Stomach (tissue), 9 donors: ENCODE results near the gene STN1. TPM values are rescaled to one million over a fixed set of nuclear protein-coding genes. Genes with fewer than 3 reads are reported as not detected.

ENCODE experiments used
- DNase-seq, 2 donors: peaks; one replicate each; pipeline versions ENCODE4 v3.0.0 to v3.0.0-alpha.2; 2013 to 2019
- H3K27ac ChIP-seq, 5 donors: fragments of 200-600 bp in 4 of 5; sonication (generic) in 4 of 5; one replicate each; pipeline ENCODE4 v1.5.1; 2013 to 2019; ENCODE audit warnings: mild to moderate bottlenecking in 1 of 5, moderate library complexity in 1 of 5
- H3K27me3 ChIP-seq, 3 donors: fragments of 200-600 bp; sonication (generic); one replicate each; pipeline ENCODE4 v1.5.1; 2017 to 2019; ENCODE audit warnings: mixed run types in 1 of 3
- H3K36me3 ChIP-seq, 4 donors: fragments of 200-600 bp; sonication (generic); 1 replicate in 3 of 4; 2 replicates in 1 of 4; pipeline ENCODE4 v1.5.1; 2016 to 2019
- H3K4me1 ChIP-seq, 4 donors: fragments of 200-600 bp; sonication (generic); one replicate each; pipeline ENCODE4 v1.5.1; 2016 to 2019
- H3K4me3 ChIP-seq, 4 donors: fragments of 200-600 bp; sonication (generic) in 3 of 4; one replicate each; pipeline ENCODE4 v1.5.1; 2016 to 2019; ENCODE audit warnings: mild to moderate bottlenecking in 1 of 4
- H3K9me3 ChIP-seq, 4 donors: fragments of 200-600 bp; sonication (generic); one replicate each; pipeline ENCODE4 v1.5.1; 2016 to 2019
- CTCF ChIP-seq, 7 experiments: fragments of 450-650 bp in 4 of 7; fragments of 200-600 bp in 3 of 7; sonication (generic) in 3 of 7; IDR thresholded peaks; one replicate each; pipeline ENCODE4 v1.5.1; 2016 to 2019; ENCODE audit warnings: antibody characterized with exemption in 7 of 7, control low read depth in 2 of 7, mild to moderate bottlenecking in 1 of 7
- EP300 ChIP-seq: sonication (generic); formaldehyde crosslinking; IDR thresholded peaks from one replicate; pipeline ENCODE4 v1.6.1; 2017; ENCODE audit warnings: antibody characterized with exemption
- POLR2A ChIP-seq, 4 donors: fragments of 450-650 bp; IDR thresholded peaks; one replicate each; pipeline ENCODE4 v1.6.1; 2016; ENCODE audit warnings: antibody characterized with exemption in 4 of 4, control low read depth in 2 of 4, mild to moderate bottlenecking in 1 of 4, moderate library complexity in 1 of 4
- POLR2AphosphoS5 ChIP-seq, 3 donors: sonication (generic); formaldehyde crosslinking; IDR thresholded peaks; one replicate each; pipeline ENCODE4 v1.6.1; 2016; ENCODE audit warnings: antibody characterized with exemption in 3 of 3
- WGBS, 5 donors: extraction: QIAGEN DNeasy Blood & Tissue Kit in 3 of 5; methylation state at CpG; one replicate each; pipeline versions ENCODE4 v1.1.5 to v1.1.7; 2013 to 2018; 5-methylcytosine and 5-hydroxymethylcytosine counted together
- intact Hi-C: fragments of 100-400 bp; cut with DNase I; formaldehyde crosslinking; loops from one replicate; pipeline ENCODE4 v1.15.1; 2023; ENCODE audit warnings: low total_unique reads
- polyA plus RNA-seq, 3 donors: library from polyadenylated mRNA; stranded (reverse); fragments of 200-250 nt; gene quantifications; one replicate each; pipeline ENCODE4 v1.2.3, GENCODE V29; 2013
- total RNA-seq, 5 donors: library from RNA; depleted of rRNA; stranded (reverse); fragments of >200 nt; gene quantifications; one replicate each; pipeline versions ENCODE4 v1.1.0 to v1.2.3, GENCODE V29; 2014 to 2016
- donor health status: healthy with polysubstance abuse.
- donor health status: Bipolar disorder and iron deficiency.
- donor health status: healthy.

Gene STN1
- total and polyA plus RNA-seq, 8 donors: 0.45 to 41.1 (median 20.5) TPM

- Histone ChIP-seq H3K27ac (no peak overlapping the region), H3K9me3 (no peaks in the 10 kb centered on the region), H3K4me1 (peaks cover 31 to 73% (median 50%) of the 10 kb centered on the region in 4 donors), H3K36me3 (no peaks in the 10 kb centered on the region), H3K27me3 (no peaks in the 10 kb centered on the region), H3K4me3 (no peak overlapping the region)
- DNase-seq: no peak
- intact Hi-C loops: no loop called here
- 71 to 92% (median 84%) methylated on average over 4 of the region's 4 CpGs for WGBS, 5 donors
- TF ChIP-seq EP300 (no peak), POLR2A (IDR thresholded peaks at IDR 0.05) (no peak), CTCF (IDR thresholded peaks at IDR 0.05) (no peak), POLR2AphosphoS5 (IDR thresholded peaks at IDR 0.05) (no peak)
Observed at GRCh38 chr10:103840740-103841070, 77.3 kb downstream of the STN1 start.

GRCh38 chr10:103839872-103840739, 77.9 kb downstream of the STN1 start:
- no peaks in the 10 kb centered on the region for H3K27me3 ChIP-seq
- peaks cover 37 to 74% (median 53%) of the 10 kb centered on the region in 4 donors for H3K4me1 ChIP-seq
- H3K27ac ChIP-seq: no peak overlapping the region
- peak in 1 of 2 donors; percentile 52 for DNase-seq
- TF ChIP-seq POLR2A (IDR thresholded peaks at IDR 0.05) (no peak), EP300 (no peak), POLR2AphosphoS5 (IDR thresholded peaks at IDR 0.05) (no peak), CTCF (IDR thresholded peaks at IDR 0.05) (no peak)
- no peaks in the 10 kb centered on the region for H3K36me3 ChIP-seq
- WGBS, 5 donors: 56 to 62% (median 59%) methylated on average over 18 of the region's 18 CpGs
- H3K4me3 ChIP-seq: no peak overlapping the region
- H3K9me3 ChIP-seq: no peaks in the 10 kb centered on the region
- intact Hi-C loops: no loop called here

GRCh38 chr10:103839519-103839871, 78.5 kb downstream of the STN1 start:
- Histone ChIP-seq H3K4me3 (no peak overlapping the region), H3K27me3 (no peaks in the 10 kb centered on the region), H3K27ac (no peak overlapping the region), H3K36me3 (no peaks in the 10 kb centered on the region), H3K9me3 (no peaks in the 10 kb centered on the region), H3K4me1 (peaks cover 41 to 75% (median 56%) of the 10 kb centered on the region in 4 donors)
- 79 to 88% (median 87%) methylated on average over 9 of the region's 9 CpGs for WGBS, 5 donors
- TF ChIP-seq POLR2A (IDR thresholded peaks at IDR 0.05): no peak
- TF ChIP-seq EP300: no peak
- no peak for TF ChIP-seq POLR2AphosphoS5 (IDR thresholded peaks at IDR 0.05)
- TF ChIP-seq CTCF (IDR thresholded peaks at IDR 0.05): no peak
- intact Hi-C loops: no loop called here
- DNase-seq: no peak

GRCh38 chr10:103838862-103839518, 79.0 kb downstream of the STN1 start:
- Histone ChIP-seq H3K9me3 (no peaks in the 10 kb centered on the region), H3K4me1 (peaks cover 41 to 75% (median 56%) of the 10 kb centered on the region in 4 donors), H3K4me3 (no peak overlapping the region), H3K27me3 (no peaks in the 10 kb centered on the region), H3K36me3 (no peaks in the 10 kb centered on the region), H3K27ac (peak overlapping the region in 1 of 5 donors; percentile 22)
- no peak for DNase-seq
- intact Hi-C loops: no loop called here
- WGBS, 5 donors: 77 to 84% (median 80%) methylated on average over 13 of the region's 13 CpGs
- TF ChIP-seq POLR2AphosphoS5 (IDR thresholded peaks at IDR 0.05) (no peak), CTCF (IDR thresholded peaks at IDR 0.05) (no peak), POLR2A (IDR thresholded peaks at IDR 0.05) (no peak), EP300 (no peak)
